ENCODE results near the gene IQCM.
A peak's percentile ranks its signal among the peaks of the same experiment; 100 is the strongest.

Gene IQCM

GRCh38 chr4:149795256-149795655 is 20.4 kb downstream of the IQCM start:
- DNase-seq (ENCODE audit: extremely low read depth, low read depth): no peak
- TF ChIP-seq CTCF (IDR thresholded peaks at IDR 0.05; ENCODE audit: low read depth, low read length): no peak

GRCh38 chr4:149794352-149794751 is 21.3 kb downstream of the IQCM start:
- DNase-seq (ENCODE audit: extremely low read depth, low read depth): no peak
- no peak for TF ChIP-seq CTCF (IDR thresholded peaks at IDR 0.05; ENCODE audit: low read depth, low read length)

GRCh38 chr4:149793459-149793858 is 22.2 kb downstream of the IQCM start:
- DNase-seq (ENCODE audit: extremely low read depth, low read depth): no peak
- TF ChIP-seq CTCF (IDR thresholded peaks at IDR 0.05; ENCODE audit: low read depth, low read length): no peak

- TF ChIP-seq CTCF (IDR thresholded peaks at IDR 0.05; ENCODE audit: low read depth, low read length): no peak
Measured at GRCh38 chr4:149791851-149792250, 23.8 kb downstream of the IQCM start.

GRCh38 chr4:149790172-149790907 is 25.3 kb downstream of the IQCM start:
- DNase-seq (ENCODE audit: extremely low read depth, low read depth): no peak
- TF ChIP-seq CTCF (IDR thresholded peaks at IDR 0.05; ENCODE audit: low read depth, low read length): no peak

More at GRCh38 chr4:149791851-149792250, 23.8 kb downstream of the IQCM start:
- DNase-seq (ENCODE audit: extremely low read depth, low read depth): no peak

- TF ChIP-seq CTCF (IDR thresholded peaks at IDR 0.05; ENCODE audit: low read depth, low read length): no peak
- DNase-seq (ENCODE audit: extremely low read depth, low read depth): no peak
Measured at GRCh38 chr4:149788300-149788699, 27.3 kb downstream of the IQCM start.

- peak; percentile 67 for DNase-seq (ENCODE audit: extremely low read depth, low read depth)
- TF ChIP-seq CTCF (IDR thresholded peaks at IDR 0.05; ENCODE audit: low read depth, low read length): no peak
Measured at GRCh38 chr4:149785696-149786431, 29.8 kb downstream of the IQCM start.

Data from AG09319 (cell line).